Kidney capillary endothelial cell (primary cell): Measurements from ENCODE around the gene TTC28.

Source experiments
- DNase-seq: peaks from one replicate; pipeline ENCODE4 v3.0.0-alpha.2; 2018; ENCODE audit warnings: low spot score

Gene TTC28

DNA sequence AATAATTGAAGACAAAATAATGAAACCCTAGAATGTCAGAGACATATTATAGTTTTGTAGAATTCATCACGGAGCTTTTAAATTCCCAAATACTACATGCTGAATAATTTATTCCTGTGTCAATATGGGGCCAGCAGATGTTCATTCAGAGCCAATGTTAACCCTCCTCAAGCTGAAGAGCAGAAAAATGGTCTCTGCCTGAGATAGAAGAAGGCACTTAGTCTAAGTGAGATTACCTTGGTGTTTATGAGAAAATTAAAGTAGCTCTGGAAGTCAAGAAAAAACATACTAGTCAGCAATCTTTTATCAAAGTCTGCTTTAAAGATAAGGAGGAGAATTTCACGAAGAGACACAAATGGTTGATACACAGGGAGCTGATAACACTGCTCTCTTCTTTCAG, 328.2 kb downstream of the TTC28 start:
- DNase-seq = no peak

DNA sequence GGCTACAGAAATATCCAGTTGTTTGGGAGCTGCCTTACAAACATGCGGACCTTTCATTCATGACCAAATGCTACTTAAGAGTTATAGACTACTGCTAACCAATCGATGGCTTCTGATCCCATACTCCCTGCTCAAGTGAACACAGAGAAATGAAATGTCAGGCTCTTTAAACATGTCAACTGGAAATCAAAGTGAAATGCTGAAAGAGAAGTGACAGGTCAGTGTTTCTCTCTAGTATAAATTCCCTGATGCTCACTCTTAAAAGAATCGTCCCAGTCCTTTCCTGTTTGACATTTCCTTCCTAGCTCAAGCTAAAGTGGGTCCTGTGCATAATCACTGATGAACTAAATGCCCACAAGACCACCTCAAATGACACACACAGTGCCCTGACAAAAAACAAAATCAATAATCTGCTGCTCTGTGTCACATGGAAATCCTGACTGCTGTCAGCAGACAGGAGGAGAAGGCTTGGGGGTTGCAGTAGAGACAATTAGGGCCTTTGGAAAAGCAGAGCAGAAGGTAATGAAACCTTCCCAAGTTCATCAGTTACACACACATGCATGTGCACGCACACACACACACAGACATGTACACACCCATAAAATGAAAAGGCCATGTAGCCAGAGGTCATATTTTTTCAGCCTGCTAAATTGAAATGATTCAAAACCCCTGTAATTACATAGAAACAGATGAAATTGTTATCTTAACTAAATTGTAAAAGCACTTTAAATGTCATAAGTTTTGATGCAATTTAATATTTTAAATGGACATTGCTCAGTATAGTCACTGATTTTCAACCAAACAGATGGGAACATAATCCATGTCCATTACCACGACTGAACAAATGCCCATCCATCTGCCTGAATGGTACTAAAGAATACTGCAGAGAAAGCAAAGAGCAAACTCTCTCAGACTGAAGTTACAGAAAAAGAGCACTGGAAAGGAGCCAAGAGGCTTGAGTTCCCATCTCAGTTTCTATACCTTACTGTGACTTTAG, 330.7 kb downstream of the TTC28 start:
- no peak for DNase-seq

DNA sequence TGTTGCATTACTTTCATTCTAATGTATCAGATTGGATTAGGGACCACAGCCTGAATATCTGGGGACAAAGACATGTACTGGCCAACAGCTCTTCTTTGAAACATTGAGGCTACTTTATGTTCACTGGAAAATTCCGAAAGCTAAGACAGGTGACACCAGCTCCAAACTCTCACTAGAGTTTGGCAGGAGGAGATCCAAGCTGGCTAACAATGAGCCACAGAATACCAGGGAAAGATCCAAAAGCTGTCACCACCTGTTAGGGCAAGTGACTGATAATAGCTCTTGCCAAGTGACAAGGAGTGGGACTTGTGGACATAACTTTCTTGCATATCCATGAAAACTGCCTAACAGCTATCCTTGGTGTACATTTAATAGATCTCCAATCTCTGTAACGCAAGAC, 333.3 kb downstream of the TTC28 start:
- no peak for DNase-seq

DNA sequence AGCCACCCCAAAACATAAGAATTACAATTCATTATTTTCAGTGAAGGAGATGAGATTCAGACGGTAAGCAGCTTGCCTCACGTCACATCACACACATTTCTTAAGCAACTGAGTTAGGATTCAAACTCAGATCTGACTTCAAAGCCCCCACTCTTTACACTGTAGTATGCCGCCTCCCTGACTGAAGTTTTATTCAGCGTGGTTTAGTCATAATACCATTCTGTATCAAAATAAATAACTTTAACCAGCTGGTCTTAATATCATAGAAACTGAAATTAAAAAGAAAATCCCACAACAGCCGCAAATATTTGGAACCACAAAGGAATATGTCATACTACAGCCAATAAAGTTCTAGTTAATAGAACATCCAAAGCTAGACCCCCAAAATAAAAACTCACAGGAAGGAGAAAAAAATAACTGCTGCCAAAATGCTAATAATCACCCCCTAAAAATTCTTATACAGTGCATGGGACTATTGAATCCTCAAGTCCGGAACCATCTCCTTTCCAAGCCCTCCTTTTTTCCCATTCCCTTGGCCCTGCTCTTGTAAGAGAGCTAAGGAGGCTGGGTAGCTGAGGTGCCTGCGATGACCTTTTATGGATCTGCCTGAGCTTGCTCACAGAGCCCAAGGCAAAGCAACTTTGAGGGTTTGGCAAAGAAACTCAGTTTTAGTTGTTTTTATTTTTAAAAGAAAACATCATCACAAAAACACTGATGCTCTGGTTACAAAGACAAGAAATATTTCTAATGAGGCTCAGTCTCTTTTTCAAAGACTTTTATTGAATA, 334.5 kb downstream of the TTC28 start:
- no peak for DNase-seq

DNA sequence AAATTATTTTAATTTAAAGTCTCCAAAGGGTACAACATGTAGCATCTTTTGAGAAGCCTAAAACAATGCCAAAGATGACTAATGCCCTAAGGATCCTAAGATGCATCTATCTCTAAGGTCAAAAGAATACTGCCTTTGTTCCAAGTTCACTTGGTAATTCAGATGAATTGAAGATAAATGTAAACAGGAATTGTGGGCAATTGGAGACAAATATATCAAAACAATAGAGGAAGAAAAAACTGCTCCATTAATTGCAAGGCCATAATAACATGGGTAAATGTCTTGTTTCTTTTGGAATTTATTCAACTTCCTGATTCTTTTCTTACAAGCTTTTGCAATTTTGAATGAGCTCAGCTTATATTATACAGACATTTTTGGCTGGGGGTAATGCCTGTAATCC, 338.6 kb downstream of the TTC28 start:
- peak; percentile 21 for DNase-seq

DNA sequence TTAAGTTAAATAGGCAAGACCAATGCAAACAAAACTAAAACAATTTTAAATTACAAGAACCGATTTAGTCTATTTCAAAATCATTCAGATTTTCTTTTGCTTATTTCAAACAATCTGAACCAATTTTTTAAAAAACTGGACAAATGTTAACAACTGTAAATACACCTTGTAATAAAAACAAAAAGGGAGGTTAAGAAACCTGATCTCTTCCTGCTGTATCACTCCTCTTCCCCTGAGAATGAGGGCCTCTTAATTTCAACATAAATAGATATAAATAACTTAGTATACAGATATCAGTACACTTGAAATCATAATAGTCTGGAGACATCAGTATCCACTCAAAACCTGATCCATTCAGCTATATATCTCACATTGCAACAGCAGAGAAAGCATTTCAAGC, 346.6 kb downstream of the TTC28 start:
- DNase-seq = no peak

DNA sequence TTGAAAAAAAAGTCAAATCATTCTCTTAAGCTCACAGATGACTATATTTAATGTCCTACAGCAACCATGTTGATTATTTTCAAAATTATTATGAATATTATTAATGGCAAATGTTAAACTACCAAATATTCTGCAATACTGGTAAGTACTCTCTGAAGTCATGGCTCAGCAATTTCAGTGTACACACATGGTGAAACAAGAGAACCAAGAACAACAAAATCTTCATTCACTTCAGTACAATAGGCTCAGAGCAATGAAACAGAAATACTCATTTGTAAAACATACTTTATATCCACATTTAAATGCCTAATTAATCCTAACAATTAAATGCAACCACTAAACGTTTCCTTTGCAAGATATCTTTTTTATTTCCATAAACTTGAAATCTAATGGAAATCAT, 347.2 kb downstream of the TTC28 start:
- DNase-seq = no peak

DNA sequence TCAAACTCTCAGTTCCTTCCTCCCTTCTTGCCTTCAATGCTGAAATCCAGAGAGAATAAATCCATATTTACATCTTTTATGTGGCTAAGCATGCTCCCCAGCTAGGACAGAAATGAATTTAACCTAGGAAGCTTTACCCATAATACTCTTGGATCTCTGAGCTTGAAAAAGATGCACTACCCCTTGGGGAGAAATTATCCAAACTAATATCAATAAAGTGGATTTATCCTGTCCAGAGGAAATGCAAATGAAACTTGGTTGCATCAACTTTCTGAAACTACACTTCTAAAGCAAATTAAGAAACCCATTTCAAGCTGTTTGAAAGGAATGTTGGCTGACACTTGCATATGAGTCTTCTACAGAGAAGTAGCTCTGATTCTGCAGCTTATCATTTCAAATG, 347.9 kb downstream of the TTC28 start:
- no peak for DNase-seq

DNA sequence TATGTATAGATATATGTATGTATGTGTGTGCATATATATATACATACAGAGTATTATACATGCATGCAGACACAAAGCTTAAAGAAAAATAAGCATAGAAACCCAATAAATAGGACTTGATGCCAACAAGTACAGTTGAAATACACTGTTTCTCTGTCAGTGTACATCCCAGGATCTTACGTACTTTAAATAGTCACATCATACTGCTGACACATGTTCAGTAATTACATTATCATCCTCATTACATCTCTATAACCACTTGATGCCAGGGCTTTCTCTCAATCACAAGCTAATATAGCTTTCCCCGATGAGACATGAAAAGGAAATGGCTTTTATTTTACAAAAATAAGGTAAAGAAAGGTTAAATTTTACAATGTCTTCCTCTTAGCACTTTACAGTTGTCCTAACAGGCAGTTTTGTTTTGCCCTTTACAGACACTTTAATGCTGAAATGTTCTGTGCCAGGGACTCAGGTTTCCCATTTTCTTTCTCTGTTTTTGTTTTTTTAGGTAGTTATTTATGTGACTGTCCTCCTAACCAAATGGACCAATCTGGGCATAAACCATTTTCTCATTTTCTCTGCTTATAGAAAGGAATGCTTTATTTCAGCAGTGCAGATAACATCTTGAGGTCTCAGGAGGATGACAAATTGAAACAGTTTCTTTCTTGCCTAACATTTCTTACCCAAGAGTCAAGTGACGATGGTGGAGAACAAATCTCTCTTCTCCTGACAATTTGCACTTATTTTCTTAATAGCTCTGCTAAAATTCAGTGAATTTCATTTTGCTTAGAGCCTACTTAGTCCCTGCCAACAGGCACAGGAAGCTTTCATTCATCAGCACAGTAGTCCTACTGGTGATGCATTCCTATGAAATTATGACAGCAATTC, 350.2 kb downstream of the TTC28 start:
- DNase-seq = no peak

DNA sequence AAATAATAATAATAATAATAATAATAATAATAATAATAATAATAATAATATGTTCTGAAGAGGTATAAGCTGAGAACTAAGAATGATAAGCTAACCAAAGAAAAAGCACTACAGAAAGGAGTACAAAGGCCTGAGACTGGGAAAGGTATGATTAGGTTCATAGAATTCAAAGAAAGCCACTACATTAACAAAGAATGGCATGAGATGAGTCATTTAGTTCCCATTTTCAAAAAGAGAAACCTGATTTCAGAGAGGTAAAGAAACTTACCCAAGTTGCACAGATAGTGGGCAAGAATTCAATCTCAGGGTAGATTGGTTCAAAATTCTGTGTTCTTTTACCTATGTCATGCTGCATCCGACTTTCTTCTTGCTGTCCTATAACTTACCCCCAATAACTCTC, 350.9 kb downstream of the TTC28 start:
- DNase-seq = no peak

DNA sequence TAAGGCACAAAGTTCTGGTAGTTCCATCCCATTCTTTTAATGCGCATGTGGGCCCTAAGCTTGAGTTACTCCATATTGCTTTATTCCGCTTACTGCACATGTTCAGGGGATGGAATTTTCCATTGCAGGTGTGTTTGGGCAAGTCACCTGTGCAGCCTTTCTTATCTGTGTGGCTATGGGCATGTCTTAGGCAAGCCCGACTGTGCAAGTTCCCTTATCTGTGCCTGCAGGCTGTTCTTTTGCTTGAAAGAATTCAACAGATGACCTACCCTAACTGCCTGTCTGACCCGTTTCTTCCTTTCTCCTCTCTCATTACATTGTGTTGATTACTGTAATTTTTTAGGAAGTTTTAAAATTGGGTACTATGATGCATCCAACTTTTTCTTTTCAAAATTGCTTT, 363.6 kb downstream of the TTC28 start:
- no peak for DNase-seq

DNA sequence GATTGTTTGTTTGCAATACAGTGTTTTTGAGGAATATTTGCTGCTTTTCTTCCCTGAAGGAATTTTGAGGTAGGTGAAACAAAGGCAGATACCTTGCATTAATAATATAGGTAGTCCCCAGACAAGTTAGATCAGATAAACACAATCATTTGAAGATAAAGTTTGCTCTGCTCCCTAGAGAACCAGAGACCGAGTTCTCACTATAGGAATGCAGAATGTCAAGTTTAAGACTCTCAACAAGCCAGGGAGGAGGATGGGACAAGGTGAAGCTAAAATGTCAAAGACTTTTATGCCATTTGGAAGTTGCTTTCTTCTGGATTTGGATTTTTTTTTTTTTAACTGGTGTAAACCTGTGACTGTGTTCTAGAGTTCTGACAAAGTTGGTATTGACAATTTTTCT, 364.7 kb downstream of the TTC28 start:
- no peak for DNase-seq

DNA sequence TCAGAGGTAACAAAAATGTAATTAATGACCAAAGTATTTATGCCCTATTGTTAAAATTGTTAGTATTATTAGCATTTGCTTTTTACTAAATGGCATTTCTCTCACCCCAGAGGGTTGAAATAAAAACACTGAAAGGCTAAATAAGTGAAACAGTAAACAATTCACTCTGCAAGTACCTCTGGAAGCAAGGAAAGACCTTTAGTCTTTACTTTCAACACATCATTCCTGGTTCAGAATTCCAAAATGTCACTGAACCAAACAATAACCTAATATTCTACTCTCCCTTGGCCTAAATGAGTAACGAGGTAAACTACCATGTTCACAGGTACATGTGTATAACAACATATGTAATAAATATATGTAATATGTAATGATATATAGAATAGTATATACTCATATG, 369.3 kb downstream of the TTC28 start:
- no peak for DNase-seq

DNA sequence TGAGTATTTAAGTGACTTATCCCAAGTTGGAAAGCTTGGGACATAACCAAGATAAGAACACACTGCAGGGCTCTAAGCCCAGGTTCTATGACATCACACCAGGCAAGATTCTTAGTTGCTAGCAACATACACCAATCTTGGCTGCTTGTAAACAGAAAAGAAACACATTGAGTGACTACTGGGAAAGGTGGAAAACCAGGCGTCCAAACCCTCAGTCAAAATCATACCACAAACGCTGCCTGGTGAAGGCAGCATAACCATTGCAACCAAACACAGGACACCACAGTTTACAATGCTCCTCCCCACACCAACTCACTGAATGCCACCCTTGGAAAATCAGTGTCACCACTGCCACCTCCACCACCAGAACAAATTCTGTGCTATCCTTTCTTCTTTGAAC, 379.9 kb downstream of the TTC28 start:
- no peak for DNase-seq

DNA sequence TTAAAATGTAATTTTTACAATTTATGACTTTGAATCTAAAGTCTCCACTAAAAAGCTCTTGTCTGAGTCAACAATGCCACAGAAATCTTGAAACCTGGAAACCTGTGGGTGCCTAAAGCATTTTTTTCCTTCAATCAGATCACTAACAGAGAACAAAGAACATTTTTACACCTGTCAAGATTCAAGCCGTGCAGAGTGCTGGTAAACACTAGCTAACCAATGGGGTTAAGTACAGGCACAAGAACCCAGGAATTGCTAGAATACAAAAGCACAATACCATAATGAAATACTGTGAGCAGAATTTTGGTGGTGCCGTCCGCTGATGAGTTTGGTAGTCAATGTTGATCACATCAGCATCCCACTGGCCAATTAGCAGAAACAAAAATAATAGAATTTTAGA, 380.3 kb downstream of the TTC28 start:
- DNase-seq = no peak

DNA sequence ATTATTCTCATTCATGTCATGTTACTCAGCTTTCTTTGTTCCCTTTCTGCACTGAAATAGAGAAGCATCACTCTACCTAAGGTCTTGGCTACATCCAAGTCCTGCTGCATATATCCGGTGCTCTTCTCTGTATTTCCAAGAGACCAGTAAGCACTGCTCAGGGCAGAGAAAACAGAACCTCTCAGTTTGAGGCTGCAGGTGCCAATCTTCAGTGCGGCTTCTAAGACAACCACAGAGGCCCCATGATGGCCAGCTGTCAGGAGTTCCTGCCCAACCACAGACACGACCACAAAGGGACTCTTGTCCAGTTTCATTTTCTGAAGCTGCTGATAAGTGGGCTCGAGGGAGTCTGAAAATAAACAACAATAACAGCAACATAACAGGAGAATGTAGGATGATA, 382.1 kb downstream of the TTC28 start:
- DNase-seq = no peak

DNA sequence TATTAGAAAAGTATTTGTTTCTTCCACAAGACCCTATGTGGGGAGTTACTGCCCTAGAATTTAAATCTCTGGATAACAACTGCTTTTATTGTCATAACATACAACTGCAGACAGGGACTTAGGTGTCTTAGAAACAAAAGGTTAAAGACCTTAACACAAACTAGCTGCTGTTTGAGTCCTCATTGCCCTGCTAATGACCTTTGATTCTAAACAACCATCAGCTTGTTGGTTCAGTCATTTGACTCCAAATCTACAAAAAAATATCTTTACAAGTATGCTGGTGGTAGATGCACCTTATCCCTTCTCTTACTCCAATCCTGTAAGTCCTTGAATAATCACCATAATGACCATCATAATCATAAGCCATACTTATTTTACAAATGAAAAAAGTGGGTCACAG, 383.2 kb downstream of the TTC28 start:
- no peak for DNase-seq

DNA sequence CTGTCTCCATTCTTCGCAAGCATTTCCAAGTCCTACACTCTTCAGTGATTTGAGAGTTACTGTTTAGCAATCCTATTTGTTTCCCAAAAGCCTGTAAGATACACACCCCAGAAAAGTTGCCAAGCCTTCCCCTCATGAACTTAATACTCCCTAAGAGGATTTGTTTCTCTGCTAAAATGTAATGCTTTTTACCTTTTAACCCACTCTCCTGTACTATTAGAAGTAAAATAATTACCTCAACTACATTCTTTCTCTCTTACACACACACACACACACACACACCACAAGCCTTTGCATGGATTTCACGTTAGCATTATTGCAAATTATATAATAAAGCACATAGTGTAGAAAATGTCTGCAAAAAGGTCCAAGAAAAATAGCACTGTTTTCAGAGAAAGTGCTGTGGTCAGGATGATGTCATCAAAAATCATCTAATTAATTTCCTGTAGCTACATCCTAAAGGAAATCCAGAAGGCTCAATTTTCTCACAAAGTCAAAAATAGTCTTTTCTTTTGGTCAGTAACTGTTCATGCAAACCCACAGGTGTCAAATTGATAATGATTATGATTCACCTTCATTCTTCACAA, 396.5 kb downstream of the TTC28 start:
- DNase-seq = no peak

DNA sequence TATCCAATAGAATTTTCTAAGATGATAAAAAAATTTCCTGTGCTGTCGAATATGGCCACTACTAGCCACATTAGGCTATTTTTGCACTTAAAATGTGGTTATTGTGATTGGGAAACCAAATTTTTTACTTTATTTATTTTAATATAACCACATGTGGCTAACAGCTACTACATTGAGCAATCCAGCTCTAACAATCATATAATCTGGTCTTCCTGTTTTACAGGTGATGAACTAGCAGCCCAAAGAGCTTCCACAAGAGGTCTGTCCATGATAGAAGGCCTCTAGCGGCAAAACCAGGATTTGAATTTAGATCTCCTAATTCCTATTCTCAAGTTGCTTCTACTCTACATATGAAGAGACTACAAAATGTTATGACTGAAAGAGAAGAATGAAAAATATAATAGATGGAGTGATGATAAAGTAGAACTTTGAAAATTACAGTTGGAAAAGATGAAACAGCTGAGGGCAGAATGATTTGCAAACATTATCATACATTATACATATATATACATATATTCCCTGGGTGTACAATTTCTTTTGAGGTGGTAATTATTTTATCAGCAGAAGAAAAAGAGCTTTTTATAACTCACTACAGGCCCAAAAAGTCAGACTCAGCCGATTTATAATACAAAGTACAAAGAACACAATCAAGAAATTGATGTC, 397.1 kb downstream of the TTC28 start:
- DNase-seq = no peak

DNA sequence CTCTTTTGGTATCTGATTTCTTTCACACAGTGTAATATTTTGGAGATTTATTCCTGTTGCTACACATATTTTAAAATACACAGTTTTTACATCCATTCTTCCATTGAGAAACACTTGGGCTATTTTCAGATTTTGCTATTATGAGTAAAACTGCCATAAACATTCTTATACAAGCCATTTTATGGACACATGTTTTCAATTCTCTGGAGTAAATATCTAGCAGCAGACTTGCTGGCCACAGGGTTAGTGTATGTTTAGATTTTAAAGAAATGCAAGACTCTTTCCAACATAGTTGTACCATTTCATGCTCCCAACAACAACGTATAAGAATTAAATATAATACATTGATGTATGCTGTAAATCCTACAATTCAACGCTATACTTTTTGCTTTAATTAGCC, 399.8 kb downstream of the TTC28 start:
- no peak for DNase-seq

DNA sequence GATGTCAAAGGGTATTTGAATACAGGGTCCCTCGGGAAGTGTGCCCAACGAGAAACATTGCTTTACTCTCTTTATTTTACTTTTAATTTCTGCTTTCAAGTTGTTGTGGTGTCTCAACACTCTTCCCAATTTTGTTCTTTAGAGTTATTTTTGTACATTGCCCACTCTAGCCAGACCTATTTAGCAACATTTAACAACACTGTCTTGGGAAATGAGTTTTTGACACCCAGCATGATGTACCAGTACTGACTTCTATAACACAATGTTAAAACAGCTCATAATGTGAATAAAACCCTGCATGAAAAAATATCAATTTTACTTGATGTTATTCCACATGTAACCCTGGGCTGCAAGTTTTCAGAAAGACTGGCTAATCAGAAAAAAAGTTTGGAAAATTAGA, 410.4 kb downstream of the TTC28 start:
- no peak for DNase-seq
